Cardiac septum (tissue), 1 donor: ENCODE results near the gene ARID3C. TPM values are rescaled to one million over a fixed set of nuclear protein-coding genes. Genes with fewer than 3 reads are reported as not detected.

Source experiments
- total RNA-seq: library from RNA; stranded (reverse); fragmentation: NEBNext Ultra II Directional; extraction: Animal tissue kit (Norgen Biotek cat#: 25700); gene quantifications from one replicate; pipeline ENCODE4 v1.2.1, GENCODE V29; 2021
- donor health status: DM: no; HTN: no; CAD: no.

Gene ARID3C
- total RNA-seq, 1 donor from 2014 or later: not detected

Other genes with a start within 250 kb of the ARID3C start
- gene FAM219A, start 170.5 kb downstream of the ARID3C start, total RNA-seq: 39.1 TPM
- 0.30 TPM for gene DNAI1, start 170.3 kb downstream of the ARID3C start, total RNA-seq
- 1.3 TPM for gene ENHO, start 106.1 kb downstream of the ARID3C start, total RNA-seq
- 1.1 TPM for gene CNTFR, start 39.3 kb downstream of the ARID3C start, total RNA-seq
- 39.4 TPM for gene RPP25L, start 17.0 kb downstream of the ARID3C start, total RNA-seq
- 101 TPM for gene DCTN3, start 8.6 kb downstream of the ARID3C start, total RNA-seq
- gene SIGMAR1, start 8.7 kb upstream of the ARID3C start, total RNA-seq: 25.8 TPM
- 42.4 TPM for gene GALT, start 17.6 kb upstream of the ARID3C start, total RNA-seq
- 59.4 TPM for gene IL11RA, start 23.1 kb upstream of the ARID3C start, total RNA-seq
- not detected for gene CCL27, start 33.6 kb upstream of the ARID3C start, total RNA-seq
- gene CCL19, start 62.2 kb upstream of the ARID3C start, total RNA-seq: 0.62 TPM
- gene CCL21, start 81.1 kb upstream of the ARID3C start, total RNA-seq: 30.1 TPM